Gastrocnemius medialis (tissue), 4 donors: Measurements from ENCODE around the gene NOL4L.

Experiments used
- POLR2A ChIP-seq, 2 donors: fragments of 450-650 bp; IDR thresholded peaks; one replicate each; pipeline ENCODE4 v1.6.1; 2017; ENCODE audit warnings: antibody characterized with exemption in 2 of 2, mild to moderate bottlenecking in 2 of 2, moderate library complexity in 2 of 2
- TF ChIP-seq, protein P1 (sequence below), 5 experiments: fragments of 450-650 bp in 3 of 5; fragments of 200-600 bp in 2 of 5; sonication (generic) in 2 of 5; IDR thresholded peaks in 4 of 5; conservative IDR thresholded peaks in 1 of 5; 1 replicate in 4 of 5; 2 replicates in 1 of 5; pipeline ENCODE4 v1.5.1; 2016 to 2019; ENCODE audit warnings: antibody characterized with exemption in 5 of 5, mild to moderate bottlenecking in 3 of 5, moderate library complexity in 3 of 5

GRCh38 chr20:32592022-32592421 lies 6.9 kb upstream of the NOL4L start:
- TF ChIP-seq, protein P1, sequence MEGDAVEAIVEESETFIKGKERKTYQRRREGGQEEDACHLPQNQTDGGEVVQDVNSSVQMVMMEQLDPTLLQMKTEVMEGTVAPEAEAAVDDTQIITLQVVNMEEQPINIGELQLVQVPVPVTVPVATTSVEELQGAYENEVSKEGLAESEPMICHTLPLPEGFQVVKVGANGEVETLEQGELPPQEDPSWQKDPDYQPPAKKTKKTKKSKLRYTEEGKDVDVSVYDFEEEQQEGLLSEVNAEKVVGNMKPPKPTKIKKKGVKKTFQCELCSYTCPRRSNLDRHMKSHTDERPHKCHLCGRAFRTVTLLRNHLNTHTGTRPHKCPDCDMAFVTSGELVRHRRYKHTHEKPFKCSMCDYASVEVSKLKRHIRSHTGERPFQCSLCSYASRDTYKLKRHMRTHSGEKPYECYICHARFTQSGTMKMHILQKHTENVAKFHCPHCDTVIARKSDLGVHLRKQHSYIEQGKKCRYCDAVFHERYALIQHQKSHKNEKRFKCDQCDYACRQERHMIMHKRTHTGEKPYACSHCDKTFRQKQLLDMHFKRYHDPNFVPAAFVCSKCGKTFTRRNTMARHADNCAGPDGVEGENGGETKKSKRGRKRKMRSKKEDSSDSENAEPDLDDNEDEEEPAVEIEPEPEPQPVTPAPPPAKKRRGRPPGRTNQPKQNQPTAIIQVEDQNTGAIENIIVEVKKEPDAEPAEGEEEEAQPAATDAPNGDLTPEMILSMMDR (IDR thresholded peaks at IDR 0.05 in 4 of 5, conservative IDR thresholded peaks at IDR 0.05 in 1 of 5) = no peak
- no peak for TF ChIP-seq POLR2A (IDR thresholded peaks at IDR 0.05)
